CD14-positive monocyte (primary cell): ENCODE data around the gene GALC. TPM values are rescaled to one million over a fixed set of nuclear protein-coding genes. Genes with fewer than 3 reads are reported as not detected.

ENCODE experiments used
- DNase-seq, 3 donors: peaks; one replicate each; pipeline ENCODE4 v3.0.0-alpha.2; 2011 to 2022
- H2AFZ ChIP-seq: 2 replicates; pipeline ENCODE4 v1.6.0; 2012; ENCODE audit warnings: mild to moderate bottlenecking, low read depth, low read length, inconsistent platforms; ENCODE audit not compliant: insufficient read depth, poor library complexity, severe bottlenecking
- H3K27ac ChIP-seq, 2 donors: 1 replicate in 1 of 2; 2 replicates in 1 of 2; pipeline ENCODE4 v1.5.1; 2012 to 2013; ENCODE audit warnings: low read length in 2 of 2, control low read depth in 1 of 2, inconsistent platforms in 1 of 2, low read depth in 1 of 2, mild to moderate bottlenecking in 1 of 2
- H3K27me3 ChIP-seq, 2 donors: one replicate each; pipeline versions ENCODE4 v1.6.0 to v1.6.1; 2011 to 2013; ENCODE audit warnings: low read length in 2 of 2; ENCODE audit not compliant: control insufficient read depth in 2 of 2, insufficient read depth in 2 of 2
- H3K36me3 ChIP-seq, 2 donors: replicated peaks in 1 of 2; 1 replicate in 1 of 2; 2 replicates in 1 of 2; pipeline versions ENCODE4 v1.5.1 to v1.6.1; 2012 to 2013; ENCODE audit warnings: low read length in 2 of 2, control low read depth in 1 of 2, inconsistent platforms in 1 of 2, mild to moderate bottlenecking in 1 of 2; ENCODE audit not compliant: insufficient read depth in 2 of 2, control insufficient read depth in 1 of 2
- H3K4me1 ChIP-seq, 2 donors: 1 replicate in 1 of 2; 2 replicates in 1 of 2; pipeline versions ENCODE4 v1.5.1 to v1.6.1; 2012 to 2013; ENCODE audit warnings: low read length in 2 of 2, control low read depth in 1 of 2, inconsistent platforms in 1 of 2, mild to moderate bottlenecking in 1 of 2, moderate library complexity in 1 of 2; ENCODE audit not compliant: insufficient read depth in 2 of 2, control insufficient read depth in 1 of 2
- H3K4me2 ChIP-seq: replicated peaks from 2 replicates; pipeline ENCODE3; 2012; ENCODE audit warnings: low read length, moderate library complexity, mild to moderate bottlenecking; ENCODE audit not compliant: poor library complexity, severe bottlenecking; ENCODE audit errors: extremely low read depth
- H3K4me3 ChIP-seq, 3 experiments: fragments of 200-600 bp in 1 of 3; sonication (generic) in 1 of 3; replicated peaks in 1 of 3; 1 replicate in 2 of 3; 2 replicates in 1 of 3; pipeline ENCODE4 v1.5.1; 2011 to 2013; ENCODE audit warnings: low read length in 3 of 3, mild to moderate bottlenecking in 3 of 3, control low read depth in 2 of 3, low read depth in 2 of 3, inconsistent platforms in 1 of 3, moderate library complexity in 1 of 3
- H3K79me2 ChIP-seq: 2 replicates; pipeline ENCODE4 v1.6.0; 2012; ENCODE audit warnings: mild to moderate bottlenecking, control low read depth, inconsistent platforms, low read length, moderate library complexity; ENCODE audit not compliant: insufficient read depth
- H3K9ac ChIP-seq: 2 replicates; pipeline ENCODE4 v1.6.0; 2017; ENCODE audit warnings: low read length, mild to moderate bottlenecking; ENCODE audit not compliant: insufficient read depth, poor library complexity, severe bottlenecking
- H3K9me3 ChIP-seq, 2 donors: replicated peaks in 1 of 2; 1 replicate in 1 of 2; 2 replicates in 1 of 2; pipeline versions ENCODE4 v1.5.1 to v1.6.1; 2012 to 2013; ENCODE audit warnings: low read length in 2 of 2, control low read depth in 1 of 2; ENCODE audit not compliant: control insufficient read depth in 1 of 2, insufficient read depth in 1 of 2
- H4K20me1 ChIP-seq: 2 replicates; pipeline ENCODE4 v1.6.0; 2012; ENCODE audit warnings: mild to moderate bottlenecking, low read length, control low read depth, moderate library complexity; ENCODE audit not compliant: insufficient read depth
- H3K27ac Mint-ChIP-seq, 7 donors: one replicate each; pipeline ENCODE4 v1.8.0; 2020; ENCODE audit warnings: mild to moderate bottlenecking in 7 of 7, mixed read lengths in 7 of 7, moderate library complexity in 6 of 7, inconsistent platforms in 2 of 7
- H3K27me3 Mint-ChIP-seq, 3 donors: one replicate each; pipeline ENCODE4 v1.8.0; 2021 to 2022; ENCODE audit warnings: low read depth in 3 of 3, mild to moderate bottlenecking in 3 of 3, mixed read lengths in 3 of 3, moderate library complexity in 3 of 3, inconsistent platforms in 1 of 3
- H3K36me3 Mint-ChIP-seq, 2 donors: one replicate each; pipeline ENCODE4 v1.8.0; 2020; ENCODE audit warnings: mixed read lengths in 2 of 2, inconsistent platforms in 1 of 2, mild to moderate bottlenecking in 1 of 2
- H3K4me1 Mint-ChIP-seq: one replicate; pipeline ENCODE4 v1.8.0; 2020; ENCODE audit warnings: mild to moderate bottlenecking, mixed read lengths
- H3K4me3 Mint-ChIP-seq, 2 donors: one replicate each; pipeline ENCODE4 v1.8.0; 2020; ENCODE audit warnings: mild to moderate bottlenecking in 2 of 2, mixed read lengths in 2 of 2, moderate library complexity in 1 of 2
- H3K9me3 Mint-ChIP-seq, 7 donors: one replicate each; pipeline ENCODE4 v1.8.0; 2020 to 2022; ENCODE audit warnings: mixed read lengths in 7 of 7, mild to moderate bottlenecking in 6 of 7, moderate library complexity in 6 of 7, inconsistent platforms in 2 of 7
- WGBS: methylation state at CpG from one replicate; pipeline ENCODE4 v1.1.5; 2013; ENCODE audit warnings: missing lambda C conversion rate; ENCODE audit not compliant: insufficient coverage; 5-methylcytosine and 5-hydroxymethylcytosine counted together
- intact Hi-C, 2 donors: fragments of 100-400 bp; cut with micrococcal nuclease; formaldehyde crosslinking; loops; one replicate each; pipeline versions ENCODE4 v1.15.0 to v1.15.1; 2023
- polyA plus RNA-seq, 3 donors: library from polyadenylated mRNA; depleted of rRNA in 1 of 3; unstranded in 2 of 3; stranded (reverse) in 1 of 3; fragments of 300-500 nt in 2 of 3; fragments of >200 nt in 1 of 3; fragmentation: Illumina TruSeq in 2 of 3; gene quantifications; 1 replicate in 2 of 3; 2 replicates in 1 of 3; pipeline ENCODE4 v1.2.3, GENCODE V29; 2012 to 2021
- TF ChIP-seq, protein P1 (sequence below): fragments of 200-600 bp; IDR thresholded peaks from one replicate; pipeline ENCODE4 v1.8.0; 2022; ENCODE audit warnings: antibody characterized with exemption, mild to moderate bottlenecking

Gene GALC
- polyA plus RNA-seq, 3 donors = 28.6 to 40.6 (median 33.8) TPM

DNA sequence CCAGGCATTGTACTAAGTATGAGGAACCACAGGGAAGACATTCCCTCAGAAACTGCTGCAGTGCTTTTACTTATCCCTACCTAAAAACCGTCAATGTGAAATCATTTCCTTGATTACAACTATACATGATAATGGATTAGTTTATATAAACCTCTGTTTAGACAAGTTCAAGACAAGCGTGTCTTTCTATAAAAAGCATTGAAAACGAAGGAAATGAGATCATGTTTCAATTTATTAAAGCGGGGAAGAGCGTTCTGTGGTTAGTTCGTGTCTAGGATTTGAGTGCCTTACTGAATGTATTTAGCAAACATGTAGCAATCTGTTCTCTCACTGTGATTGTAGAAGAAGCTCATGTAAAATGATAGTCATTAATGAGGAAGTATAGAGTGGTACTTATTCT lies 37.5 kb downstream of the GALC start:
- no peak overlapping the region for H3K4me3 Mint-ChIP-seq
- H3K27me3 Mint-ChIP-seq = no peaks in the 10 kb centered on the region
- Histone ChIP-seq H3K36me3 (peaks cover 19 to 67% of the 10 kb centered on the region in 2 donors), H3K79me2 (no peaks in the 10 kb centered on the region), H3K27ac (peak overlapping the region in 1 of 2 donors; percentile 14), H4K20me1 (no peaks in the 10 kb centered on the region), H3K9me3 (no peaks in the 10 kb centered on the region), H3K4me3 (no peak overlapping the region), H3K4me1 (peaks cover 2 to 16% of the 10 kb centered on the region in 2 donors), H3K4me2 (no peak overlapping the region), H3K27me3 (no peaks in the 10 kb centered on the region), H3K9ac (no peak overlapping the region), H2AFZ (no peak overlapping the region)
- peaks cover 0 to 7% (median 2%) of the 10 kb centered on the region in 7 donors for H3K9me3 Mint-ChIP-seq
- intact Hi-C loops = no loop called here
- H3K36me3 Mint-ChIP-seq = peaks cover 53 to 54% of the 10 kb centered on the region in 2 donors
- DNase-seq = no peak
- no peak overlapping the region for H3K27ac Mint-ChIP-seq
- 20% methylated on average over 5 of the region's 6 CpGs for WGBS
- peaks cover 42% of the 10 kb centered on the region for H3K4me1 Mint-ChIP-seq
- TF ChIP-seq, protein P1, sequence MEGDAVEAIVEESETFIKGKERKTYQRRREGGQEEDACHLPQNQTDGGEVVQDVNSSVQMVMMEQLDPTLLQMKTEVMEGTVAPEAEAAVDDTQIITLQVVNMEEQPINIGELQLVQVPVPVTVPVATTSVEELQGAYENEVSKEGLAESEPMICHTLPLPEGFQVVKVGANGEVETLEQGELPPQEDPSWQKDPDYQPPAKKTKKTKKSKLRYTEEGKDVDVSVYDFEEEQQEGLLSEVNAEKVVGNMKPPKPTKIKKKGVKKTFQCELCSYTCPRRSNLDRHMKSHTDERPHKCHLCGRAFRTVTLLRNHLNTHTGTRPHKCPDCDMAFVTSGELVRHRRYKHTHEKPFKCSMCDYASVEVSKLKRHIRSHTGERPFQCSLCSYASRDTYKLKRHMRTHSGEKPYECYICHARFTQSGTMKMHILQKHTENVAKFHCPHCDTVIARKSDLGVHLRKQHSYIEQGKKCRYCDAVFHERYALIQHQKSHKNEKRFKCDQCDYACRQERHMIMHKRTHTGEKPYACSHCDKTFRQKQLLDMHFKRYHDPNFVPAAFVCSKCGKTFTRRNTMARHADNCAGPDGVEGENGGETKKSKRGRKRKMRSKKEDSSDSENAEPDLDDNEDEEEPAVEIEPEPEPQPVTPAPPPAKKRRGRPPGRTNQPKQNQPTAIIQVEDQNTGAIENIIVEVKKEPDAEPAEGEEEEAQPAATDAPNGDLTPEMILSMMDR = no peak

DNA sequence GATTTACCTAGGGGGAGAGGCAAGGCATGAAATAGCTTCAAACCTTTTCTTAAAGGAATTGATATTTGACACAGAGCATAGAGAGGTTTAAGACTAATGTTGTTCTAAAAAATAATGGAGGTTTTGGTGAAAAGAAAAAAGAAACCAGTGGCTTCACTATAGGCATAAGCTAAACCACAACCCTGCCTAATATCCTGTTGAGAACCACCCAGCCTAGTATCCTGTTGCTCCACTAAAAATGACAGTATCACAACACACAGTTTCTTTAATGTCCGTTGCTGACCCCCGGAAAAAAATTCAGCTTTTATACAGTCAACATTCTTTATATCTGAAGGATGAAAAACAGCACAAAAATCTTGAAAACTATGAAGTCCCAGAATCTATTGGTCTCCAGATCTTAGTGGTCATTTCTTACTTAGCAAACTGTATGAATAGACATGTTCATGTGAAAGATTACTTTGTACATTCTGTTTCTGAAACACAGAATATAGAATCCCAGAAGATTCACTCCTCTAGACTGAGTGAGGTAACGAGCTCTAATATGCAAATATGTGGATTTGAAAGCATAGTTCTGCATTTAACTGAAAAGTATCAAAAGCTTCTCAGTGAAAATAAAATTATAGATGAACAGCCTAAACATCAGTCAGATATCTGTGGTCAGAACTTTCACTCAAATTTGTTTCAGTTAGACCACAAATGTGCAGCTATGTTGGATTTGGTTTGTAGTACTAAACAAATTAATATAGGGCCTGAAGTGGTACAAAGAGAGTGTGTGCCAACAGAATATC lies 40.5 kb downstream of the GALC start:
- Mint-ChIP-seq H3K36me3 (peaks cover 47 to 50% of the 10 kb centered on the region in 2 donors), H3K27ac (peak overlapping the region in 4 of 7 donors; percentile 34 to 78 (median 60)), H3K9me3 (no peaks in the 10 kb centered on the region), H3K27me3 (peaks cover 0 to 1% (median 0%) of the 10 kb centered on the region in 3 donors), H3K4me1 (peaks cover 33% of the 10 kb centered on the region), H3K4me3 (peak overlapping the region; percentile 6 to 42)
- H4K20me1 ChIP-seq = no peaks in the 10 kb centered on the region
- no peak overlapping the region for H3K4me3 ChIP-seq
- TF ChIP-seq, protein P1 = no peak
- no peaks in the 10 kb centered on the region for H3K79me2 ChIP-seq
- WGBS = no CpG with 5 or more reads among the region's 3 CpGs
- intact Hi-C loops = no loop called here
- H3K9ac ChIP-seq = no peak overlapping the region
- no peak overlapping the region for H2AFZ ChIP-seq
- peaks cover 31 to 65% of the 10 kb centered on the region in 2 donors for H3K36me3 ChIP-seq
- H3K4me1 ChIP-seq = peaks cover 2 to 16% of the 10 kb centered on the region in 2 donors
- no peak for DNase-seq
- H3K27ac ChIP-seq = peak overlapping the region in 1 of 2 donors; percentile 42
- H3K27me3 ChIP-seq = no peaks in the 10 kb centered on the region
- H3K4me2 ChIP-seq = no peak overlapping the region
- H3K9me3 ChIP-seq = no peaks in the 10 kb centered on the region
